NB4 (cell line): Measurements from ENCODE around the gene RABL6.

ENCODE experiments used
- DNase-seq: peaks from one replicate; pipeline ENCODE4 v3.0.0; 2010; ENCODE audit warnings: low read depth
- H3K4me3 ChIP-seq: one replicate; pipeline ENCODE4 v1.5.1; 2011; ENCODE audit warnings: mild to moderate bottlenecking, low read depth, low read length, moderate library complexity
- MYC ChIP-seq: IDR thresholded peaks from 2 replicates; pipeline ENCODE4 v1.6.1; 2011; ENCODE audit warnings: low read depth, low read length
- POLR2A ChIP-seq: IDR thresholded peaks from 2 replicates; pipeline ENCODE4 v1.6.1; 2011; ENCODE audit warnings: mild to moderate bottlenecking; ENCODE audit not compliant: insufficient read length; ENCODE audit errors: extremely low read depth
- TF ChIP-seq, protein P1 (sequence below): IDR thresholded peaks from 2 replicates; pipeline ENCODE4 v1.6.1; 2011; ENCODE audit warnings: low read depth, low read length
- TF ChIP-seq, protein P2 (sequence below): IDR thresholded peaks from one replicate; pipeline ENCODE4 v1.5.1; 2012; ENCODE audit warnings: low read depth, low read length

Gene RABL6

GRCh38 chr9:136806631-136807201 lies 1.0 kb upstream of the RABL6 start:
- no peak for DNase-seq
- peak overlapping the region; percentile 64 for H3K4me3 ChIP-seq
- TF ChIP-seq, protein P1, sequence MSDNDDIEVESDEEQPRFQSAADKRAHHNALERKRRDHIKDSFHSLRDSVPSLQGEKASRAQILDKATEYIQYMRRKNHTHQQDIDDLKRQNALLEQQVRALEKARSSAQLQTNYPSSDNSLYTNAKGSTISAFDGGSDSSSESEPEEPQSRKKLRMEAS, result no peak
- TF ChIP-seq MYC (no peak), POLR2A (no peak)
- TF ChIP-seq, protein P2, sequence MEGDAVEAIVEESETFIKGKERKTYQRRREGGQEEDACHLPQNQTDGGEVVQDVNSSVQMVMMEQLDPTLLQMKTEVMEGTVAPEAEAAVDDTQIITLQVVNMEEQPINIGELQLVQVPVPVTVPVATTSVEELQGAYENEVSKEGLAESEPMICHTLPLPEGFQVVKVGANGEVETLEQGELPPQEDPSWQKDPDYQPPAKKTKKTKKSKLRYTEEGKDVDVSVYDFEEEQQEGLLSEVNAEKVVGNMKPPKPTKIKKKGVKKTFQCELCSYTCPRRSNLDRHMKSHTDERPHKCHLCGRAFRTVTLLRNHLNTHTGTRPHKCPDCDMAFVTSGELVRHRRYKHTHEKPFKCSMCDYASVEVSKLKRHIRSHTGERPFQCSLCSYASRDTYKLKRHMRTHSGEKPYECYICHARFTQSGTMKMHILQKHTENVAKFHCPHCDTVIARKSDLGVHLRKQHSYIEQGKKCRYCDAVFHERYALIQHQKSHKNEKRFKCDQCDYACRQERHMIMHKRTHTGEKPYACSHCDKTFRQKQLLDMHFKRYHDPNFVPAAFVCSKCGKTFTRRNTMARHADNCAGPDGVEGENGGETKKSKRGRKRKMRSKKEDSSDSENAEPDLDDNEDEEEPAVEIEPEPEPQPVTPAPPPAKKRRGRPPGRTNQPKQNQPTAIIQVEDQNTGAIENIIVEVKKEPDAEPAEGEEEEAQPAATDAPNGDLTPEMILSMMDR, result no peak

- peak overlapping the region; percentile 67 for H3K4me3 ChIP-seq
- TF ChIP-seq, protein P1, result no peak
- TF ChIP-seq, protein P2, result no peak
- no peak for TF ChIP-seq MYC
- no peak for TF ChIP-seq POLR2A
- DNase-seq, result peak; percentile 39
Measured at GRCh38 chr9:136808075-136808805, 492 bp downstream of the RABL6 start.

GRCh38 chr9:136808806-136809158 lies 1.0 kb downstream of the RABL6 start:
- peak overlapping the region; percentile 67 for H3K4me3 ChIP-seq
- DNase-seq, result peak; percentile 42
- TF ChIP-seq POLR2A (no peak), MYC (no peak)
- TF ChIP-seq, protein P2, result no peak
- TF ChIP-seq, protein P1, result no peak

DNA sequence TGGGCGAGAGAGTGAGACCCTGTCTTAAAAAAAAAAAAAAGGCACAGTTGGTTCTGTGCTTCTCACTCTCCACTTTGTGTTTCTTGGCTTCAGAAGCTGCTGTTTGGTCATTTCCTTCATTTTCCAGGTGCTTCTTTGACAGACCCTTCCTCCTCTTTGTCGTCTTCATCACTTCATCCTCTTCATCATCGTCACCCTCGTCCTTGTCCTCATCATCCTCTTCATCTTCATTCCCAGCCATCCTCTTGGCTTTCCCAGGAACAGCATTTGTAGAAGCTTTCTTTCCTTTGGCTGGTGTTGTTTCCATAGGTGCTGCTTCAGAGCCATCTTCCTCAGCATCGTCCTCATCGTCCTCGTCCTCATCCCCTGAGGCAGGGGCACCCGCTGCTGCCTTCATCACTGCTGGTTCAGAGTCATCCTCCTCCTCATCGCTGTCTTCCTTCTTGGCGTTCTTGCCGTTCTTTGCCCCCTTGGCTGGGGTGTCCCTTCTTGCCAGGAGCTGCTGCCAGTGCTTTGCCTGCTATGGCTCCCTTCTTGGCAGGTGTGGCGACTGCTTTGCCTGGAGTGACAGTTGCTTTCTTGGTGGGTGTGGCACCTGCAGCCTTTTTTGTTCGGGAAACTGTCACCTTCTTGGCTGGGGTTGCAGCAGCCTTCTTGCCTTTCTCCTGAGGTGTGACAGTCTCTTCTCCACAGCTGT lies 7.1 kb downstream of the RABL6 start:
- TF ChIP-seq POLR2A (no peak), MYC (no peak)
- TF ChIP-seq, protein P2, result no peak
- TF ChIP-seq, protein P1, result no peak
- no peak for DNase-seq
- H3K4me3 ChIP-seq, result no peak overlapping the region

- no peak overlapping the region for H3K4me3 ChIP-seq
- no peak for TF ChIP-seq POLR2A
- no peak for DNase-seq
Measured at GRCh38 chr9:136815422-136815782, 7.7 kb downstream of the RABL6 start.

DNA sequence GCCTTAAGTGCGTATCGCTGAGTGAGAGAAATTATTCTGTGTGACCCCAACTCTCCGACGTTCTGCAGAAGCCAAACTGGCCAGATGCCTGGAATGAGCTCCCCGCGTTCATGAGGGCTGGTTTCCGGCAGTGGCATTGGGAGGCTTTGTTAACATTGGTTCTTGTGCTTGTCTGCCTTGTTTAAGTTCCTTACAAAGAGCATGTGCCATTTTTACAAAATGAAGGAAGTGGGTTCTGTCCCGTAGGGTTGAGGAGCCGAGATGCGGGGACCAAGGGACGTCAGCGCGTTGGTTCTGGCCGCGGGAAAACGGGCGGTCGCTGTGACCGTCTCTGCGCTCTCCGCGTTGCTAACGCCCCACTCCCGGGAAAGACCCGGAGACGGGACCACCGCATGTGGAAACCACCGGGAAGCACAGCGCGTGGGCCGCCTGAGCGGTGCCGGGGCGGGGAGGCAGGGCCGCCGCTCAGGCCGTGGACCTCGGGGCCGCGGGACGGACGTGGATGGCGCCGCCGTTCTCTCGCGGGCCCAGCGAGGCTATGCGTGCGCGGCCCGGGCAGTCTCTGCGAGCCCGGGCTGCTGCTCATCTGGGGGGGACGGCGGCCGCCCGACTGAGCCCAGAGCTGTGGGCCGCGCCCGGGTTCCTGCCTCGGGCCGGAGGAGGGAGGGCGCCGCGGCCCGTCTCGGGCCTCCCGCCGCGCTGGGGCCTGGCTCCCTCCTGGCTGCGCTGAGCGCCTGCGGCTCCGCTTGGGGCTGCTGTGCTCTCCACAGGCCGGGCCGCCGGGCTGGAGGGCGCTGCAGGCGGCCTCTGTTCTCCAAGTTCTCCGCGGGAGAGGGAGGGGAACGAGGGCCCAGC lies 13.4 kb downstream of the RABL6 start:
- no peak for DNase-seq
- no peak for TF ChIP-seq MYC
- TF ChIP-seq, protein P1, result no peak
- no peak for TF ChIP-seq POLR2A
- TF ChIP-seq, protein P2, result no peak
- no peak overlapping the region for H3K4me3 ChIP-seq
